ENCODE results near the gene LSAMP.

The LSAMP gene

GRCh38 chr3:115931581-115931980 is 513.7 kb downstream of the LSAMP start:
- DNase-seq, result no peak

- no peak for DNase-seq
Observed at GRCh38 chr3:115930922-115931321, 514.4 kb downstream of the LSAMP start.

GRCh38 chr3:115930168-115930567 is 515.1 kb downstream of the LSAMP start:
- DNase-seq, result no peak

GRCh38 chr3:115928376-115928775 is 516.9 kb downstream of the LSAMP start:
- DNase-seq, result no peak

GRCh38 chr3:115927197-115927596 is 518.1 kb downstream of the LSAMP start:
- DNase-seq, result no peak

- DNase-seq, result no peak
Observed at GRCh38 chr3:115922681-115923347, 522.5 kb downstream of the LSAMP start.

- no peak for DNase-seq
Observed at GRCh38 chr3:115921711-115922110, 523.6 kb downstream of the LSAMP start.

- no peak for DNase-seq
Observed at GRCh38 chr3:115918900-115919299, 526.4 kb downstream of the LSAMP start.

GRCh38 chr3:115916866-115917265 is 528.4 kb downstream of the LSAMP start:
- no peak for DNase-seq

- DNase-seq, result no peak
Observed at GRCh38 chr3:115915061-115915460, 530.2 kb downstream of the LSAMP start.

GRCh38 chr3:115913069-115913686 is 532.1 kb downstream of the LSAMP start:
- DNase-seq, result no peak

GRCh38 chr3:115912372-115912771 is 532.9 kb downstream of the LSAMP start:
- no peak for DNase-seq

- no peak for DNase-seq
Observed at GRCh38 chr3:115905871-115906270, 539.4 kb downstream of the LSAMP start.

- DNase-seq, result no peak
Observed at GRCh38 chr3:115903843-115904242, 541.4 kb downstream of the LSAMP start.

- DNase-seq, result no peak
Observed at GRCh38 chr3:115901008-115901407, 544.3 kb downstream of the LSAMP start.

GRCh38 chr3:115899535-115899934 is 545.8 kb downstream of the LSAMP start:
- no peak for DNase-seq

GRCh38 chr3:115898656-115899410 is 546.5 kb downstream of the LSAMP start:
- DNase-seq, result no peak

- no peak for DNase-seq
Observed at GRCh38 chr3:115891006-115891636, 554.2 kb downstream of the LSAMP start.

- DNase-seq, result no peak
Observed at GRCh38 chr3:115890579-115890978, 554.7 kb downstream of the LSAMP start.

GRCh38 chr3:115885621-115886020 is 559.7 kb downstream of the LSAMP start:
- no peak for DNase-seq

GRCh38 chr3:115877615-115877899 is 567.7 kb downstream of the LSAMP start:
- no peak for DNase-seq

GRCh38 chr3:115876876-115877614 is 568.2 kb downstream of the LSAMP start:
- DNase-seq, result no peak

- no peak for DNase-seq
Observed at GRCh38 chr3:115875460-115875859, 569.8 kb downstream of the LSAMP start.
